Measurements from ENCODE around the gene SMYD4.
"Not testable (repeated sequence)": the region's sequence is repeated elsewhere in the genome, so short reads cannot be mapped to it uniquely, and the experiment has no call there.

SMYD4 gene

GRCh38 chr17:1755252-1755826 is 74.4 kb downstream of the SMYD4 start:
- peak in 17 of 56 donors; percentile 14 to 59 (median 30) for DNase-seq

- DNase-seq, result no peak
Measured at GRCh38 chr17:1754430-1755112, 75.1 kb downstream of the SMYD4 start.

- peak in 1 of 56 donors; percentile 22 for DNase-seq
Measured at GRCh38 chr17:1753767-1754429, 75.8 kb downstream of the SMYD4 start.

- DNase-seq, result peak in 1 of 56 donors; percentile 22
Measured at GRCh38 chr17:1752425-1753262, 77.1 kb downstream of the SMYD4 start.

GRCh38 chr17:1750628-1751027 is 79.1 kb downstream of the SMYD4 start:
- DNase-seq, result no peak

DNA sequence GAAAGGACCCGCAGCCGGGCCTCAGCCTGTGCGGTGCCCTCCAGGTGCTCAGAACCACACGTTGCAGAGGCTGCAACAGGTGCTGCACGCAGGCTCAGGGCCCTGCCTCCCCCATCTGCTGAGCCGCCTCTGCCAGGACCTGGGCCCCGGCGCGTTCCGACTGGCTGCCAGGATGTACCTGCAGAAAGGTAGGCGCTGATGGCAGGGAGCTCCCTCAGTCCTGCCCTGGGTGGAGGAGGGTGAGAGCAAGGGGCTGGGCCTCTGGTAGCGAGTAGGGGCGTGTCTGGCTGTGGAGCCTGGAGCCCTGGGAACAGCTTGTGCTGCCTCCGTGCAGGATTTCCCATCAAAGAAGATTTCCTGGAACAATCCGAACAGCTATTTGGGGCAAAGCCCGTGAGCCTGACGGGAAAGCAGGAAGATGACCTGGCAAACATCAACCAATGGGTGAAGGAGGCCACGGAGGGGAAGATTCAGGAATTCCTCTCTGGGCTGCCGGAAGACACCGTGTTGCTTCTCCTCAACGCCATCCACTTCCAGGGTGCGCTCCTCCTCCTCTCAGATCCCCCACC is 82.6 kb downstream of the SMYD4 start:
- DNase-seq, result no peak

- no peak for DNase-seq
Measured at GRCh38 chr17:1745513-1746020, 84.1 kb downstream of the SMYD4 start.

DNA sequence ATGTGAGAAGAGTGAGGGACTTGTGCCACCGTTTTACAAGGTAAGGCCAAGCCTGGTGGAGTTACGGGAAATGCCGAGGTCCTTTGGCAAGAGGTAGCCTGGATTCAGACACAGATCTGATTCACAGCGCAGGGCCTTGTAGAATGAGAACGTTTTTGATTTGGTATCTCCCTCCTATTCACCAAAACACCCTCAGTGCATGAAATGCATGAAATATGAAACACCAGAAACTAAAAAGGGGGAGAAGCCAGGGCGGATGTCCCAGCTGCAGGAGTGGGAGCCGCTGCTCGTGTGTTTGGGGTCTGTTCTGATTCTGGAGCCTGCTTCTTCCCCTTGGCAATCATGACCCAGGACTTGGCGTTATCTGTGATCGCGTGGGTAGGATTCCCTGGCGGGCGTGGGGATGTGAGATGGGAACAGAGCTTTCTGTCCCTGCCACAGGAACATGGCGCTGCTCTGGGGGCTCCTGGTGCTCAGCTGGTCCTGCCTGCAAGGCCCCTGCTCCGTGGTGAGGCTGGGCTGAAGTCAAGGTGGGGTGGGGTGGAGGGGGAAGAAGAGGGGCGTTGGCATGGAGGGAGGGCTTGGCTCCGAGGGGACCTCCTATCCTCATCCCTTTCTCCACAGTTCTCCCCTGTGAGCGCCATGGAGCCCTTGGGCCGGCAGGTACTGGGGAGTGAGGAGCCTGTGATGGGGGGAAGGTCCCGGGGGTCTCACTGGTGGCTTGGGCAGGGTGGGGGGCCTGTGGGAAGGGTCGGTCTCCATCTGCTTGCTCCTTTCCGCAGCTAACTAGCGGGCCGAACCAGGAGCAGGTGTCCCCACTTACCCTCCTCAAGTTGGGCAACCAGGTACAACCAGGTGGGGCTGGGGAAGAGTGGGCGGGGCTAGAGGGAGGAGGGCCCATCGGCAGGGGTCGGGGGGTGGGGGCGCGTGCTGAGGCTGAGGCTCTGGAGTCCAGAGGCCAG is 84.9 kb downstream of the SMYD4 start:
- no peak for DNase-seq

GRCh38 chr17:1743088-1743439 is 86.6 kb downstream of the SMYD4 start:
- DNase-seq, result no peak

GRCh38 chr17:1742371-1743087 is 87.2 kb downstream of the SMYD4 start, which contains the start of gene SERPINF2:
SERPINF2 (plus strand) TSS chr17:1742871; CDS start chr17:1744996, 2,125 bp downstream.
- DNase-seq, result no peak

DNA sequence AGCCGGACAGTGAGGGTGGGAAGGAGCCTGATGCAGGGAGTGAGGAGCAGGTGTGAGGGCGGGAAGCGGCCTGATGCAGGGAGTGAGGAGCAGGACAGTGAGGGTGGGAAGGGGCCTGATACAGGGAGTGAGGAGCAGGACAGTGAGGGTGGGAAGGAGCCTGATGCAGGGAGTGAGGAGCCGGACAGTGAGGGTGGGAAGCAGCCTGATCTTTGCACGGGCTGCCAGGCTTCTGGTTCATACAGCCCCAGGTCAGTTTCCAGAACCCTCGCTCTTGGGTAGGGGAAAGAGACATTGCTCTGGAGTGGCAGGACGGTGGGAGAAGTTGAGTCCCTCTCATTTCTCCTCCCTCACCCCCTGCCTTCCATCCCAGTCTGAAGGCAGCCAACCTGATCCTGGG is 87.8 kb downstream of the SMYD4 start:
- DNase-seq, result not testable (repeated sequence)

DNA sequence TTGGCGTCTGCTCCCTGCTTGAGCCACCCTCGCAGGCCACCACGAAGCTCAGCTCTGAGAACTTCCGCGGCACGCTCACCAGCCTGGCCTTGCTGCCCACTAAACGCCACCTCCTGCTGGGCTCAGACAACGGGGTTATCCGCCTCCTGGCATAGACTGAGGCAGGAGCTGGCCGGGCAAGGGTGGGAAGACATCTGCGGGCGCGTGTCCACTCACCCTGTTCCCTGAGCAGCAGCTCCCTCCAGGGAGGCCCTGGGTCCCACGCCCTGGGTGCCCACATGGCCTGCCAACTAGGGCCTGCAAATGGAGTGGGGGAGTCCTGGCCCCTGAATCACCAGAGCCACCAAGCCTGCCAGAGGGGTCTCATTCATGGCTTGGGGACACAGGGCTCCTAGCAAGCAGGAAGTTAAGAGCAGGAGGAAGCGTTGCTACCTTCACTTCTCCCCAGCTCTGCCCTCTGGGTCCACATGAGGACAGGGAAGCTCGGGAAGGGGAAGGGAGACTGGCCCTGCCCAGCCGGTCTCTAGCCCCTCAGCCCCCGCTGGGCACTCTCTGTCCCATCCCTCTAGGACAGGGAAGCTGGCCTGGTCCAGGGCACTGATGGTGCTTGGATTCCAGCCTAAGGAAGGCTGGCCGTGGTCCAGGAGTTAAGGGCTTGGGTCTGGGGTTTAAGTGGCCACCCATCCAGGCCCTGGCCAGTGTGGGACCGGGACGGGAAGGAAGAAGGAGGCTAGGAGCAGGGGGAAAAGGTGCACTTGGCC is 92.0 kb downstream of the SMYD4 start:
- no peak for DNase-seq

DNA sequence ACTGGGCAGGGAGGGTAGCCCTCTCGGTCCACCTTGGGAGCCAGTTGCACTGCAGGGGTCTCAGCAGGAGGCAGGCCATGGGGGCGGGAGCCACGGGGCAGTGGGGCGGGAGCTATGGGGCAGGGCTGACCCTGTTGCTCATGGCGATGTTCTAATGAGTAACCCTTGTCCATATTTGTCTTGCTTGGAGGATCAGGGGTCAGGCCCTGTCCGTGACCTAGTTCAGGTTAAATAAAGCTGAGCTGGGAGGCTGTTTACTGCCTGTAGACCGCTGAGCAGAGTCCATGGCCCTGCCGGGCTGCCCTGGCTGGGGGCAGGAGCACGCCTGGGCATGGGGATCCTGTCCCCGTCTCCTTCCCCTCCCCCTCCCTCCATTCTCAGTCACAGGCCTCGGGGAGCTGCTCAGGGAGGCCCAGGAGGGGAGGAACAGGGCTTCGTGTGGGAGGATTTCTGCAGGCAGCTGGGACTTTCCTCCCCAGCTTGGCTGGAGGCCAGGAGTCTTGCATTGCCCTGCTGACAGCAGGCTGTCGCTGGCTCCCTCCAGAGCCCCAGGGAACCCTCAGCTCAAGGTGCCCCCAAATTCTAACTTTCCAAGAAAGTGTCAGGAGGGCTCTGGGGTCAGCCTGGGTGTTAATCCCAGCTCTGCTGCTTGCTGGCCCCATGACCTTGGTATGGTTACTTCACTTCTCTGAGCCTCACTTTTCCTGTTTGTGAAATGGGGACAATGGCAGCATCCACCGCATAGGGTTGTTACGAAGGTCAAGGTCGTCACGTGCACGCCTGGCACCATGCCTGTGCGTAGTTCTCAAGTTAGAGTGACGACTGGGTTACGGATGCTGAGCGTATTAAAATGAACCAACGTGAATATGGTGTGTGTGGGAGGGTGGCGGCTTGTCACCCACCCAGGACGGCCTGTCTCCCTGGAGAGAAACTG is 93.1 kb downstream of the SMYD4 start:
- peak in 17 of 56 donors; percentile 11 to 53 (median 27) for DNase-seq

GRCh38 chr17:1735834-1736347 is 93.8 kb downstream of the SMYD4 start:
- no peak for DNase-seq

GRCh38 chr17:1735418-1735817 is 94.3 kb downstream of the SMYD4 start:
- DNase-seq, result no peak

DNA sequence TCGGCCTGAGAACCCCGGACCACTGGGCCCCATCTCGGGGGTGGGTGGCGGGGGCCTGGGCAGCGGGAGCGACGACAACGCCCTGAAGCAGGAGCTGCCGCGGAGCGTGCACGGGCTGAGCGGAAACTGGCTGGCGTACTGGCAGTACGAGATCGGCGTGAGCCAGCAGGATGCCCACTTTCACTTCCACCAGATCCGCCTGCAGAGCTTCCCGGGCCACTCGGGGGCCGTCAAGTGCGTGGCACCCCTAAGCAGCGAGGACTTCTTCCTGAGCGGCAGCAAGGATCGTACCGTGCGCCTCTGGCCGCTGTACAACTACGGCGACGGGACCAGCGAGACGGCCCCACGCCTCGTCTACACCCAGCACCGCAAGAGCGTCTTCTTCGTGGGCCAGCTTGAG is 95.9 kb downstream of the SMYD4 start:
- no peak for DNase-seq

GRCh38 chr17:1732833-1733321 is 96.8 kb downstream of the SMYD4 start:
- DNase-seq, result no peak

Data from amygdala (tissue), 56 donors.